HG03025 (cell line): Measurements from ENCODE around the gene RPUSD3.
A peak's percentile ranks its signal among the peaks of the same experiment; 100 is the strongest.
"Not testable (repeated sequence)": the region's sequence is repeated elsewhere in the genome, so short reads cannot be mapped to it uniquely, and the experiment has no call there.

Experiments used
- ATAC-seq: cut with Tn5 transposase; IDR thresholded peaks from one replicate; pipeline ENCODE4 v1.9.1; 2021; ENCODE audit warnings: mild to moderate bottlenecking, moderate library complexity; ENCODE audit not compliant: unreplicated experiment, low FRiP score

RPUSD3 gene, protein sequence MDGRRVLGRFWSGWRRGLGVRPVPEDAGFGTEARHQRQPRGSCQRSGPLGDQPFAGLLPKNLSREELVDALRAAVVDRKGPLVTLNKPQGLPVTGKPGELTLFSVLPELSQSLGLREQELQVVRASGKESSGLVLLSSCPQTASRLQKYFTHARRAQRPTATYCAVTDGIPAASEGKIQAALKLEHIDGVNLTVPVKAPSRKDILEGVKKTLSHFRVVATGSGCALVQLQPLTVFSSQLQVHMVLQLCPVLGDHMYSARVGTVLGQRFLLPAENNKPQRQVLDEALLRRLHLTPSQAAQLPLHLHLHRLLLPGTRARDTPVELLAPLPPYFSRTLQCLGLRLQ

GRCh38 chr3:9843715-9844438 lies at the start of gene RPUSD3:
Gene RPUSD3, minus strand, starts transcription at chr3:9844008. Its CDS starts 18 bp downstream, at chr3:9843990.
- ATAC-seq = peak; percentile 91

DNA sequence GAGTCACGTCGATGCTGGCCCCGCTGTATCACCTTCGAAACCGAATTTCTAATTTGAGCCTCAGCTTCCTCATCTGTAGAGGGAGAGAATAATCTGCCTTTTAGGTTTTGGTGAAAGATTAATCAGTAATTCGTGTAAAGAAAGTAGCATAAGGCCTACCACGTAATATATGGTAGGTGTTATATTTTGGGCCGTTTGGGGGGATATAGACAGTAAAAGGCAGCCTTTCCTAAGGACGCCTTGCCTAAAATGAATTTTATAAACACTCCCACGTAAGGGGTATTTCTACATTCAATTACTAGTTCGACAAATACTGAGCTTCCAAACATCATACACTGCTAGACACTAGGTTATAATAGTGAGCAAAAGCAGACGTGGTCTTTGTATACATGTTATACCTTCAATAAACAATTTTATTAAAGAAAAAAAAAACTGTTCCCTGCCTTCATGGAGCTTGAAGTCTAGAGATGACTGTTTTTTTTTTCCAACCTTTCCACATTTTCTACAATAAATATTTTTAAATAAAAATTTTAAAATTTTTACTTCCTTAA lies 47.3 kb upstream of the RPUSD3 start:
- ATAC-seq = peak; percentile 2

- ATAC-seq = peak; percentile 73
Observed at GRCh38 chr3:9890249-9891071, 46.7 kb upstream of the RPUSD3 start, which contains the start of gene JAGN1. Gene JAGN1, plus strand, starts transcription at chr3:9890610. Its CDS starts 113 bp downstream, at chr3:9890723.

DNA sequence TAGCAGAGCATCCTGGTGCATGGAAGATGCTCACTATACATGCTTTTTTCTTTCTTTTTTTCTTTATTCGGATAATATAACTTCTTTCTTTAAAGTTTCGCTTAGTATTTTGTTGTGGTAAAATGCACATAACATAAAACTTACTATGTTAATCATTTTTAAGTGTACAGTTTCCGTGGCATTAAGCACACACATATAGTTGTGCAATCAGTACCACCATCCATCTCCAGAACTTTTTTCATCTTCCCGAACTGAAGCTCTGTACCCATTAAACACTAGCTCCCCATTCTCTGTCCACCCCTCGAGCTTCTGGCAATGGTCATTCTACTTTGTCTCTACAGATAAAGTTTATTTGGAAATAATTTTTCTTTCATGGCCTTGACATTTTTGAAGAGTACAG lies 45.6 kb upstream of the RPUSD3 start:
- no peak for ATAC-seq

GRCh38 chr3:9888540-9888939 lies 44.7 kb upstream of the RPUSD3 start:
- no peak for ATAC-seq

- no peak for ATAC-seq
Observed at GRCh38 chr3:9887480-9887879, 43.7 kb upstream of the RPUSD3 start.

DNA sequence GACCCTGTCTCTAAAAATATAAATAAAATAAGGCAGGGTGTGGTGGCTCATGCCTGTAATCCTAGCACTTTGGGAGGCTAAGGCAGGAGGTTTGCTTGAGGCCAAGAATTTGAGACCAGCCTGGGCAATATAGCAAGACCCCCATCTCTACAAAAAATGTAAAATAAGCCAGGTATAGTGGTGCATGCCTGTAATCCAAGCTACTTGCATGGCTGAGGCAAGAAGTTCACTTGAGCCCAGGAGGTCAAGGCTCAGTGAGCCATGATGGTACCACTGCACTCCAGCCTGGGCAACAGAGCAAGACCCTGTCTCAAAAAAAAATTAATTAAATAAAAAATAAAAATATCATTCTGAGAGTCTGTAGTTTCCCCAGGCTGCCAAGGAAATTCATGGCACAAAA lies 42.5 kb upstream of the RPUSD3 start:
- ATAC-seq = no peak

DNA sequence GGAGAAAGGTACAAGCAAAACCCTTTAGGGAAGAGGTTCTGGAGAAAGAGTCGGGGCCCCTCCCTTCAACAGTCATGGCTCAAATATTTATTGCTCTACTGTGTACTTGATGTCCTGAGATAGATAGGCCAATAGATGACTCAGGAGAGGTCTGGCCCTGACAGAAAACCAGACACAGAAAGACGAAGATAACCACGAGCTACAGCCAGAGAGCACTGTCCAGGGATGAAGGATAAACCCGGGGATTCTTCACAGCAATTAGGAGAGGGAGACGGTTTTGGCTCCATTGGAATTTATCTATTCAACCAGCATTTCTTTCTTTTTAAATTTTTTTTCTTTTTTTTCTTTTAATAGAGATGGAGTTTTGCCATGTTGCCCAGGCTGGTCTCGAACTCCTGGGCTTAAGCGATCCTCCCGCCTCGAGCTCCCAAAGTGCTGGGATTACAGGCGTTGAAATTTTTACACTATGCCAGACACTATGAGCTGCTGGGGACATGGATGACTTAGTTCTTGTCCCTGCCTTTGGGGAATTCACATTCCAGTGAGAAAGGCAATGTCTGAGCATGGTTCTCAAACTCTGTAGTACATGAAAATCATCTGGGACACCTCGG lies 40.9 kb upstream of the RPUSD3 start:
- ATAC-seq = no peak

DNA sequence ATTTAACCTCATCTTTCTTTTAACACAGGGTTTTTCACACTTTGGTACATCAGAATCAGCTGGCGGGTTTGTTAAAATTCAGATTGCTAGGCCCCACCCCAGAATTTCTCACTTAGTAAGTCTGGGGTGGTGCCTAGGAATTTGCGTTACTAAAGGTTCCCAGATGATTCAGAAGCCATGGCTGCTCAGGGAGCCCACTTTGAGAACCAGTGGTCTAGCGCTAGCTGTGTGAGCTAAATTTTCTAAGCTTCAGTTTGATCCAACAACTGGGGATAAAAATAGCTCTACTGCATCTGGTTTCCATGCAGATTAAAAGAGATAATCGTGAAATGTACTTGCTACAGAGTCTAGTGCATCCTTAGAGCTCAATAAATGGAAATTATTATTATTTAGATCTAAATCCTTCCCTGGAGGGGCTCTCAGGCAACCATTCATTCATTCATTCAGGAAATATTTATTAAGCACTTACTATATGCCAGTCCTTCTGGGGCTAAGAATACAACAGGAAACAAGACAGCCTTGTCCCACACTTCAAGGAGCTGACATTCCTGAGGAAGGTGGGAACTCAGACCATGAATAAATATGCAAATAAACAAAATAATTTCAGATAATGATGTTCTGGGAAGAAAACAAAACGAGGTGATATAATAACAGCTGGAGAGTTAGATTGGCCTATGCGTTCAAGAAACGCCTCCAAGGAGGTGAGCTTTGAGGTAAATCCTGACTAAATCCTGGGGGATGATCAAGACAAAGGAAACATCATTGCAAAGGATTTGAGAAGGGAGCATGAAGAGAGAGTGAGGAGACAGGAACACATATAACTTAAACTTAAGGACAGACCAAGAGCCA lies 40.1 kb upstream of the RPUSD3 start:
- ATAC-seq = no peak

GRCh38 chr3:9881441-9881840 lies 37.6 kb upstream of the RPUSD3 start:
- ATAC-seq = no peak

- no peak for ATAC-seq
Observed at GRCh38 chr3:9879830-9880549, 36.2 kb upstream of the RPUSD3 start, which contains the start of gene CIDEC. Gene CIDEC, minus strand, starts transcription at chr3:9880253. Its CDS starts 1,767 bp downstream, at chr3:9878486.

DNA sequence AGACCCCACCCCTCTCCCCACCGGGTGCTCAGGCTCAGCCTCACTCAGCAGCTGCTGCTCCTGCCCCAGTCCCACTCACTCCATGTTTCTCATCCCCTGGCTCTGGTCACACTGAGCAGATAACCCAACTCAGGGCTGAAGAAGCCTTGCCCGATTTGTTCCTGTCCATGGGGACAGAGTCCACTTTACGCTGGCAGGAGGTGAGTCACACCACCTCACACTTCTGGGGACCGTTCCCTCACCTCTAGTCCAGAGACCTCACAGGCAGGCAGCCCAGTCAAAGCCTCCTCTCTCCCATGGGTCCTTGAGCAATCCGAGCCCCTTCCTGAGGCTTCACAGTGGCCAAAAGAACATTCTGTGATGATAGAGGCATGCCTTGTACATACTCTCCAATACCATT lies 34.9 kb upstream of the RPUSD3 start:
- no peak for ATAC-seq

DNA sequence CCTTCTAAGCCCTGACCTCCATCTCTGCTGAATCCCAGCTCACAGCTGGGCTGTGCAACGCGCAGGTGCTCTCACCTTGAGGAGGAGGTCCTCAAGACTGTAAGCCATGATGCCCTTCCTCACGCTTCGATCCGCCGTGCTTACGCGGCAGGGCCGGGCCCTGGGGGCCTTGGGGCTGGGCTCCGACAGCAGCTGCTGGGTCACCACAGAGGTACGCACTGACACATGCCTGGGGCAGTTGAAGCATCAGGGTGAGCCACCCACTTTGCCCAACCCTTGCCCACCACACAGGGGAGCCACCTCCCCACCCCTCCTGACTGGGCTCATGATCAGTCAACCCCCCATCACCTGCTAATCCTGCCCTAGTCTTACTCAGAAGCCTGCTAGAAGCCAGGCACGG lies 33.2 kb upstream of the RPUSD3 start:
- no peak for ATAC-seq

DNA sequence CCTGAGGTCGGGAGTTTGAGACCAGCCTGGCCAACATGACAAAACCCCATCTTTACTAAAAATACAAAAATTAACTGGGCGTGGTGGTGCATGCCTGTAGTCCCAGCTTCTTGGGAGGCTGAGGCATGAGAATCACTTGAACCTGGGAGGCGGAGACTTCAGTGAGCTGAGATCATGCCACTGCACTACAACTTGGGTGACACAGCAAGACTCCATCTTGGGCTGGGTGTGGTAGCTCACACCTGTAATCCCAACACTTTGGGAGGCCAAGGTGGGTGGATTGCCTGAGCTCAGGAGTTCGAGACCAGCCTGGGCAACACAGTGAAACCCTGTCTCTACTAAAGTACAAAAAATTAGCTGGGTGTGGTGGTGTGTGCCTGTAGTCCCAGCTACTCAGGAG lies 32.4 kb upstream of the RPUSD3 start:
- not testable (repeated sequence) for ATAC-seq

DNA sequence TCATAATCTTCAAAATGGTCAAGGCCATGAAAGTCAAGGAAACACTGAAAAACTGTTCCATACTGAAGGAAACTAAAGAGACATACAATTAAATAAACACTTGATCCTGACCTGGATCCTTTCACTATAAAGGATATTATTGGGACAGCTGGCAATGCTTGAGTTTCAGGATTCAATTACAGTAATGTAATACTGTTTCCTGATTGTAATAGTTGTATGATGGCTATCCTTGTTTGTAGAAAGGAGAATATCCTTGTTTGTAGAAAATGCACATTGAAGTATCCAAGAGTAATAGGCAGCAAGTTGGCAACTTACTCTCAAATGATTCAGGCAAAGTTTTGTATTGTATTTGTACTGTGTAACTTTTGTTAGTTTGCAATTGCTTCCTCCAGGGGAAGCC lies 31.6 kb upstream of the RPUSD3 start:
- ATAC-seq = no peak

GRCh38 chr3:9872067-9872466 lies 28.3 kb upstream of the RPUSD3 start:
- not testable (repeated sequence) for ATAC-seq

DNA sequence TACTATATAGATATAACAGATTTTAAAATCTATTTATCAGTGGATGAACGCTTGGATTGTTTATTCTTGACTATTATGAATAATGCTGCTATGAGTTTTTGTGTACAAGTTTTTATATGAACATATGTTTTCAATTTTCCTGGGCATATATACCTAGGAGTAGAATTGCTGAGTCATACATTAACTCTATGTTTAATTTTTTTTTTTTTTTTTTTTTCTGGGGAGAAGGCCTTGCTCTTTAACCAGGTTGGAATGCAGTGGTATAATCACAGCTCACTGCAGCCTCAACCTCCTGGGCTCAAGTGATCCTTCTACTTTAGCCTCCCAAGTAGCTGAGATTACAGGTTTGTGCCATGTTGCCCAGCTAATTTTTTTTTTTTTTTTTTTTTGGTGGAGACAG lies 27.2 kb upstream of the RPUSD3 start:
- no peak for ATAC-seq

DNA sequence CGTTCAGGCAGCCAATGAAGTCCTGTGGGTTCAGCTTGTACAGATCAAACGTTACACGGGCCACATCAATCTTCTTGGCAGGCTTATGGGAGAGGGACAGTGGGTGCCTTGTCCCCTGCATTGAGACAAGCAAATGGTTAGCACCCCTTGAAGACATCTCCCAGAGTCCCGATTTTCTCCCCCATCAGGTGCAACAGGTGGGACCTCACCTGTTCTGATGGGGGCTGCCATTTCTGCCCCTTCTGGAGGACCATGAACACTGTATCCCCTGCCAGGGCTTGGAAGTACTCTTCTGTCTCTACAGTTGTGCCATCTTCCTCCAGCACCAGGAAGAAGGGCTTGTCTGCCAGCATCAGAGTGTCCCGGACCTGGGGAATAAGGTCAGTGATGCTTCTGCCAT lies 26.1 kb upstream of the RPUSD3 start:
- ATAC-seq = no peak

- no peak for ATAC-seq
Observed at GRCh38 chr3:9867106-9867505, 23.3 kb upstream of the RPUSD3 start.
